RWPE2 (cell line): ENCODE measurements around the gene PTPRCAP.
A peak's percentile ranks its signal among the peaks of the same experiment; 100 is the strongest.

ENCODE experiments used
- ATAC-seq: fragments of 200-7000 bp; cut with Tn5 transposase; 3 replicates; pipeline ENCODE4 v1.9.1; 2021; ENCODE audit warnings: low read depth
- DNase-seq: peaks from one replicate; pipeline ENCODE4 v3.0.0-alpha.2; 2020; ENCODE audit warnings: low spot score
- H3K27ac ChIP-seq: fragments of 450-650 bp; 2 replicates; pipeline ENCODE4 v1.5.1; 2017; ENCODE audit warnings: mild to moderate bottlenecking; ENCODE audit not compliant: poor library complexity, severe bottlenecking
- H3K27me3 ChIP-seq: fragments of 250-450 bp; sonication (Bioruptor Pico); 2 replicates; pipeline ENCODE4 v1.5.1; 2021; ENCODE audit warnings: mild to moderate bottlenecking, moderate library complexity; ENCODE audit not compliant: insufficient read depth, poor library complexity, severe bottlenecking
- H3K36me3 ChIP-seq: fragments of 250-450 bp; sonication (Bioruptor Pico); 2 replicates; pipeline ENCODE4 v1.5.1; 2020; ENCODE audit warnings: low read depth, mild to moderate bottlenecking, moderate library complexity
- H3K4me1 ChIP-seq: fragments of 250-450 bp; sonication (Bioruptor Pico); 2 replicates; pipeline ENCODE4 v1.5.1; 2021; ENCODE audit warnings: mild to moderate bottlenecking, moderate library complexity; ENCODE audit not compliant: insufficient read depth, poor library complexity, severe bottlenecking
- H3K4me3 ChIP-seq: fragments of 250-450 bp; sonication (Bioruptor Pico); 2 replicates; pipeline ENCODE4 v1.5.1; 2021; ENCODE audit warnings: mild to moderate bottlenecking, moderate library complexity; ENCODE audit not compliant: severe bottlenecking
- H3K9me3 ChIP-seq: fragments of 250-450 bp; sonication (Bioruptor Pico); 2 replicates; pipeline ENCODE4 v1.5.1; 2021; ENCODE audit warnings: mild to moderate bottlenecking, moderate library complexity; ENCODE audit not compliant: severe bottlenecking
- TF ChIP-seq, protein P1 (sequence below): fragments of 450-650 bp; IDR thresholded peaks from one replicate; pipeline ENCODE4 v1.5.1; 2017; ENCODE audit warnings: mild to moderate bottlenecking, moderate library complexity; ENCODE audit not compliant: poor library complexity, severe bottlenecking

The PTPRCAP gene

DNA sequence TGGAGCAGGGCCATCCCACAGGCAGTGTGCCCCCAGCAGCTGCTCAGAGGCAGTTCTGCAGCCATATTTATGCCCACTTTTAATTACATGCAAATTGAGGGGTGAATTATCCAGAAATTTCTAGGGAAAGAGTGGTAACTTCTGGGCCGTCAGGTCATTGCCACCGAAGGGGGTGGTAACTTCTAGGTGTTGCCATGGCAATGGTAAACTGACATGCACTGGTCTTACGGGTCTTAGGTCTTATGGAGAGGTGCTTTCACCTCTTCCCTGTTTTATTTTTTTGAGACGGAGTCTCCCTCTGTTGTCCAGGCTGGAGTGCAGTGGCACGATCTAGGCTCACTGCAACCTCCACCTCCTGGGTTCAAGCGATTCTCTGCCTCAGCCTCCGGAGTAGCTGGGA, 35.4 kb upstream of the PTPRCAP start:
- TF ChIP-seq, protein P1, sequence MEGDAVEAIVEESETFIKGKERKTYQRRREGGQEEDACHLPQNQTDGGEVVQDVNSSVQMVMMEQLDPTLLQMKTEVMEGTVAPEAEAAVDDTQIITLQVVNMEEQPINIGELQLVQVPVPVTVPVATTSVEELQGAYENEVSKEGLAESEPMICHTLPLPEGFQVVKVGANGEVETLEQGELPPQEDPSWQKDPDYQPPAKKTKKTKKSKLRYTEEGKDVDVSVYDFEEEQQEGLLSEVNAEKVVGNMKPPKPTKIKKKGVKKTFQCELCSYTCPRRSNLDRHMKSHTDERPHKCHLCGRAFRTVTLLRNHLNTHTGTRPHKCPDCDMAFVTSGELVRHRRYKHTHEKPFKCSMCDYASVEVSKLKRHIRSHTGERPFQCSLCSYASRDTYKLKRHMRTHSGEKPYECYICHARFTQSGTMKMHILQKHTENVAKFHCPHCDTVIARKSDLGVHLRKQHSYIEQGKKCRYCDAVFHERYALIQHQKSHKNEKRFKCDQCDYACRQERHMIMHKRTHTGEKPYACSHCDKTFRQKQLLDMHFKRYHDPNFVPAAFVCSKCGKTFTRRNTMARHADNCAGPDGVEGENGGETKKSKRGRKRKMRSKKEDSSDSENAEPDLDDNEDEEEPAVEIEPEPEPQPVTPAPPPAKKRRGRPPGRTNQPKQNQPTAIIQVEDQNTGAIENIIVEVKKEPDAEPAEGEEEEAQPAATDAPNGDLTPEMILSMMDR, result no peak
- H3K9me3 ChIP-seq, result no peaks in the 10 kb centered on the region
- H3K27me3 ChIP-seq, result no peaks in the 10 kb centered on the region
- ATAC-seq, result no peak
- no peak overlapping the region for H3K4me3 ChIP-seq
- no peaks in the 10 kb centered on the region for H3K4me1 ChIP-seq
- no peak overlapping the region for H3K27ac ChIP-seq
- H3K36me3 ChIP-seq, result no peaks in the 10 kb centered on the region
- no peak for DNase-seq

DNA sequence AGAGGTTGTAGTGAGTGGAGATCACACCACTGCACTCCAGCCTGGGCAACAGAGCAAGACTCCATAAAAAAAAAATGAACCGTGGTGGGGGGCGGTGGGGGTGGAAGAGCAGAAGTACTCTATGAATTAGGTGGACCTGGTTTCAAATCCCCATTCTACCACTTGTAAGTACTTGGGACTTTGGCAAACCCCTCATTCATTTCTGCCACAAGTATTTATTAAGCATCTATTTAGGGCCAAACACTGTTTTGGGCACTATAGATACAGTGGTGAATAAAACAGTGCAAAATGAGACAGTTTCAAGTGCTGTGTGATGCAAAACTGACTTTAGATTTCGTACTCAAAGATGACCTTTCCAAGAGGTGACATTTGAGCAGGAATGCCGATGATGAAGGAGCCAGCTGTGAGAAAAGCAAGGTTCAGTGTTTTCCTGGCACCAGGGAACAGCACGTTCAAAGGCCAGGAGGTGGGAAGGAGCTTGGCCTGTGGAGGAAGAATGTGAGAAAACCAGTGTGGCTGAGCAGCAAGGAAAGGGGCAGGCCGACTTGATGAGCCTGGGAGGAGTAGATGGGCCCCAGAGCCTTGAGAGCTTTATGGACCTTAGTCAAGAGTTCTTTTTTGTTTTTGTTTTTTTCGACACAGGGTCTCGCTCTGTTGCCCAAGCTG, 33.0 kb upstream of the PTPRCAP start:
- no peak for ATAC-seq
- no peaks in the 10 kb centered on the region for H3K27me3 ChIP-seq
- TF ChIP-seq, protein P1, result no peak
- H3K4me3 ChIP-seq, result no peak overlapping the region
- H3K9me3 ChIP-seq, result no peaks in the 10 kb centered on the region
- no peaks in the 10 kb centered on the region for H3K36me3 ChIP-seq
- no peak for DNase-seq
- no peaks in the 10 kb centered on the region for H3K4me1 ChIP-seq
- no peak overlapping the region for H3K27ac ChIP-seq

DNA sequence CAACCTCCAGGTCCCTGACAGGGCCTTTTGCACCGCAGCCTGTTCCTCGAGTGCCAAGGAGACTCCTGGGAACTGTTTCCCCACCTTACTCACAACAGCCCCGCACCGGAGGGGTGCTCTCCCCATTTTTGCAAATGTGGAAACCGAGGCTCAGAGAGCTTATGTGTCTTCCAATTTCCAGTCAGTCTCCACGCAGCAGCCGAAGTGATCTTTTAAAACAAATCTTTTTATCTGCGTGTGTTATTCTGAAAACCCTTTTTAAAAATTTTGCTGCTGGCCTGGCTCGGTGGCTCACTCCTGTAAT, 32.0 kb upstream of the PTPRCAP start:
- DNase-seq, result no peak
- H3K4me3 ChIP-seq, result peak overlapping the region; percentile 93
- no peaks in the 10 kb centered on the region for H3K36me3 ChIP-seq
- no peaks in the 10 kb centered on the region for H3K9me3 ChIP-seq
- H3K27me3 ChIP-seq, result no peaks in the 10 kb centered on the region
- TF ChIP-seq, protein P1, result peak; percentile 32
- ATAC-seq, result no peak
- no peaks in the 10 kb centered on the region for H3K4me1 ChIP-seq
- H3K27ac ChIP-seq, result peak overlapping the region; percentile 76

DNA sequence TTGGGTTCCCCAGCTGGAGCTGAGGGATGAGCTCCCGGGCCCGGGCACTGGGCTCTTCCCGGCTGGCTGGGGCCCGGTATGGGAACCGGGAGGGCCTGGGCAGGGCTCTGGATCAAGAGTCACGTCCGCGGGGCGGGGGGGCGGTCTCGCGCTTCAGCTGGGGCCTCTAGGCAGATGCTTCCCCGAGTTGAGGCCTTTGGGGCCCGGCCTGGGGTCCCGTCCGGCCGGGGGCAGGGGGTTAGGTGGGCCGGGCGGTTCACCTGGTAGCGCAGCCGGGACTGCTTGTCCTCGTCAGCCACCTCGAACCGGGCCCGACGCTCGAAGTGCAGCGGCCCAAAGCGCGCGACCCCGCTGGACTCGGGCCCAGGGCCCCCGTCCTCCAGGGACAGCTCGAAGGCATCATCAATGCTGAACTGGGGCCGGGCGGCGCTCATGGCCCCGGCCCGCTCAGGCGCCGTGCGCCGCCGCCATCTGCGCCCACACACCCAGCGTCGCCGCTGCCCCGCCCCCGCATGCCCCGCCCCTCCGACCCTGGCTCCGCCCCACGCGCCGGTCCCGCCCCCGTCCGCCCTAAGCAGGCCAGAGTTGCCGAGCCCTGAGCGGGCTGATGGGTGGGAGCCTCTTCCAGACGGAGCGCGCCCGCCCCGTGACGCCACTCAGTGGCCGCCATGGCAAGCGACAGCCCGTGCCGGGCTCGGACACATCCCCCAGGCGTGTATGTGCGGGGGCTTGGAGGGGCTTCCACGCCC, 31.5 kb upstream of the PTPRCAP start, which contains the start of gene TMEM134:
Gene TMEM134 (minus strand): TSS at position 493 of the 749 bp plus-strand sequence. CDS start 59 bp downstream, at position 434.
- Histone ChIP-seq H3K4me3 (peak within 1 kb of the TSS; percentile 93), H3K9me3 (no peaks in the 10 kb centered on the region), H3K36me3 (no peaks in the 10 kb centered on the region), H3K27ac (peak within 1 kb of the TSS; percentile 76), H3K4me1 (peaks cover 5% of the 10 kb centered on the region), H3K27me3 (no peaks in the 10 kb centered on the region)
- ATAC-seq, result peak; percentile 64
- peak; percentile 88 for DNase-seq
- TF ChIP-seq, protein P1, result peak; percentile 61

DNA sequence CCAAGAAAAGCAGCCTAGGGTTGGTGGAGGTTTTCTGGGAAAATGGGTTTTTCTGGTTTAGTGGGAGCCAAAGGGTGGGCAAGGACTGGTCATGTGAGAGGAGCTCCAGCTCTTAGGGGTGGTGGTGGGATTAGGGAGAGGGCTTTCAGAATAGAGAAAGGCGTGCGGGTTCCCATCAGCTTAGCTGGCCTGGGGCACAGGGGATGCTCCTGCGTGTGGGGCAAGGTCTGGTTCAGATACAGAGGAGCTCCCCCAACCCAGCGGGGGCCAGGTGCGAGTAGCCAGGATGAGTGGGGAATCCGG, 30.9 kb upstream of the PTPRCAP start:
- Histone ChIP-seq H3K4me3 (peak overlapping the region; percentile 93), H3K27me3 (no peaks in the 10 kb centered on the region), H3K36me3 (no peaks in the 10 kb centered on the region), H3K27ac (peak overlapping the region; percentile 76), H3K9me3 (no peaks in the 10 kb centered on the region), H3K4me1 (peaks cover 10% of the 10 kb centered on the region)
- no peak for DNase-seq
- ATAC-seq, result peak; percentile 1; the same call in 2 of the 3 replicates
- TF ChIP-seq, protein P1, result no peak
